ENCODE measurements around the gene CTTNBP2.

Gene CTTNBP2

DNA sequence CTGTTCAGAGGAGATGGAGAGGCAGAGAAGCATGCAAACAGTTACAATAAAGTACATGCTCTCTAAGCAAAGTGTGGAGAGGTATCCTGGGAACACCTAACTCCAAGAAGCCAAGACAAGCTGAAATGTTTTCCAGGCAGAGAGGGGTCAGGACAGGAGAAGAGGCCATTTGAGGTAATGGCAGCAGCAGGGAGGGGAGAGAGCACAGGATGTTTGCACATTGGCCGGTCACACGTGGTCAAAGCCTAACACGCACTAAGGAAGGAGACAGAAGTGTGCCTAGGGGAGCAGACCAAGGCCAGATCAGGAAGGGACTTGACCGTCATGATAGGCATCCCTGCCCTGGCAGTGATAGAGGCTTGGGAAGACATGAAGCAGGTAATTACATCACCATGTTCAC is 101.5 kb downstream of the CTTNBP2 start:
- no peak overlapping the region for H3K4me3 ChIP-seq (replicated peaks; ENCODE audit: insufficient read depth, low read length)
- H3K27me3 ChIP-seq (ENCODE audit: insufficient read depth, poor library complexity, severe bottlenecking), result no peaks in the 10 kb centered on the region
- no peak for DNase-seq (ENCODE audit: low read depth in 1 of 2, low spot score in 1 of 2)
- H3K27ac ChIP-seq (replicated peaks), result no peak overlapping the region
- TF ChIP-seq, protein P1, sequence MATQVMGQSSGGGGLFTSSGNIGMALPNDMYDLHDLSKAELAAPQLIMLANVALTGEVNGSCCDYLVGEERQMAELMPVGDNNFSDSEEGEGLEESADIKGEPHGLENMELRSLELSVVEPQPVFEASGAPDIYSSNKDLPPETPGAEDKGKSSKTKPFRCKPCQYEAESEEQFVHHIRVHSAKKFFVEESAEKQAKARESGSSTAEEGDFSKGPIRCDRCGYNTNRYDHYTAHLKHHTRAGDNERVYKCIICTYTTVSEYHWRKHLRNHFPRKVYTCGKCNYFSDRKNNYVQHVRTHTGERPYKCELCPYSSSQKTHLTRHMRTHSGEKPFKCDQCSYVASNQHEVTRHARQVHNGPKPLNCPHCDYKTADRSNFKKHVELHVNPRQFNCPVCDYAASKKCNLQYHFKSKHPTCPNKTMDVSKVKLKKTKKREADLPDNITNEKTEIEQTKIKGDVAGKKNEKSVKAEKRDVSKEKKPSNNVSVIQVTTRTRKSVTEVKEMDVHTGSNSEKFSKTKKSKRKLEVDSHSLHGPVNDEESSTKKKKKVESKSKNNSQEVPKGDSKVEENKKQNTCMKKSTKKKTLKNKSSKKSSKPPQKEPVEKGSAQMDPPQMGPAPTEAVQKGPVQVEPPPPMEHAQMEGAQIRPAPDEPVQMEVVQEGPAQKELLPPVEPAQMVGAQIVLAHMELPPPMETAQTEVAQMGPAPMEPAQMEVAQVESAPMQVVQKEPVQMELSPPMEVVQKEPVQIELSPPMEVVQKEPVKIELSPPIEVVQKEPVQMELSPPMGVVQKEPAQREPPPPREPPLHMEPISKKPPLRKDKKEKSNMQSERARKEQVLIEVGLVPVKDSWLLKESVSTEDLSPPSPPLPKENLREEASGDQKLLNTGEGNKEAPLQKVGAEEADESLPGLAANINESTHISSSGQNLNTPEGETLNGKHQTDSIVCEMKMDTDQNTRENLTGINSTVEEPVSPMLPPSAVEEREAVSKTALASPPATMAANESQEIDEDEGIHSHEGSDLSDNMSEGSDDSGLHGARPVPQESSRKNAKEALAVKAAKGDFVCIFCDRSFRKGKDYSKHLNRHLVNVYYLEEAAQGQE (IDR thresholded peaks at IDR 0.05; ENCODE audit: insufficient replicate concordance, low read depth), result no peak
- TF ChIP-seq SPI1 (IDR thresholded peaks at IDR 0.05; ENCODE audit: borderline replicate concordance, low read depth) (no peak), GABPA (IDR thresholded peaks at IDR 0.05; ENCODE audit: low read depth) (no peak), POLR2AphosphoS5 (IDR thresholded peaks at IDR 0.05; ENCODE audit: low read depth) (no peak)

DNA sequence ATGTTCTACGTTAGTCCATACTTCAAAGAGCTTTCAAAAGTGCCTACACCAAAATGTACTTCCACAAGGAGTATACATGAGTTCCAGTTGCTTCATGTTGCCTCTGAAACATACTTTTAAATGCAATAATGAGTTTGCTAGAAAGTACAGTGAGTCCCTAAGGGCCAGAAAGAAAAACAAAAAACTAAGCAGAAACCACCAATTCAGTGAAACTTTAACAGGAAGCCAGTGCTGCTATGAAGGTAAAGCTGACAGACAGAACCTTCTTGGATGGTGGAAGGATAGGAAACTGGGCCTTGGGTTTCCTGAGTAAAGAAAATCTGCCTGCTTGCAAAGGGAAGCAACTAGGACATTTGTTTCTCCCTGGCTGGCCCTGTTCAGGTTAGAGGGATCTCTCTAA is 104.2 kb downstream of the CTTNBP2 start:
- Histone ChIP-seq H3K4me3 (replicated peaks; ENCODE audit: insufficient read depth, low read length) (no peak overlapping the region), H3K27me3 (ENCODE audit: insufficient read depth, poor library complexity, severe bottlenecking) (no peaks in the 10 kb centered on the region), H3K27ac (replicated peaks) (no peak overlapping the region)
- TF ChIP-seq, protein P2, sequence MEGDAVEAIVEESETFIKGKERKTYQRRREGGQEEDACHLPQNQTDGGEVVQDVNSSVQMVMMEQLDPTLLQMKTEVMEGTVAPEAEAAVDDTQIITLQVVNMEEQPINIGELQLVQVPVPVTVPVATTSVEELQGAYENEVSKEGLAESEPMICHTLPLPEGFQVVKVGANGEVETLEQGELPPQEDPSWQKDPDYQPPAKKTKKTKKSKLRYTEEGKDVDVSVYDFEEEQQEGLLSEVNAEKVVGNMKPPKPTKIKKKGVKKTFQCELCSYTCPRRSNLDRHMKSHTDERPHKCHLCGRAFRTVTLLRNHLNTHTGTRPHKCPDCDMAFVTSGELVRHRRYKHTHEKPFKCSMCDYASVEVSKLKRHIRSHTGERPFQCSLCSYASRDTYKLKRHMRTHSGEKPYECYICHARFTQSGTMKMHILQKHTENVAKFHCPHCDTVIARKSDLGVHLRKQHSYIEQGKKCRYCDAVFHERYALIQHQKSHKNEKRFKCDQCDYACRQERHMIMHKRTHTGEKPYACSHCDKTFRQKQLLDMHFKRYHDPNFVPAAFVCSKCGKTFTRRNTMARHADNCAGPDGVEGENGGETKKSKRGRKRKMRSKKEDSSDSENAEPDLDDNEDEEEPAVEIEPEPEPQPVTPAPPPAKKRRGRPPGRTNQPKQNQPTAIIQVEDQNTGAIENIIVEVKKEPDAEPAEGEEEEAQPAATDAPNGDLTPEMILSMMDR (IDR thresholded peaks at IDR 0.05; ENCODE audit: insufficient read depth, low read length), result no peak
- TF ChIP-seq SPI1 (IDR thresholded peaks at IDR 0.05; ENCODE audit: borderline replicate concordance, low read depth) (no peak), GABPA (IDR thresholded peaks at IDR 0.05; ENCODE audit: low read depth) (no peak)
- no peak for DNase-seq (ENCODE audit: low read depth in 1 of 2, low spot score in 1 of 2)

DNA sequence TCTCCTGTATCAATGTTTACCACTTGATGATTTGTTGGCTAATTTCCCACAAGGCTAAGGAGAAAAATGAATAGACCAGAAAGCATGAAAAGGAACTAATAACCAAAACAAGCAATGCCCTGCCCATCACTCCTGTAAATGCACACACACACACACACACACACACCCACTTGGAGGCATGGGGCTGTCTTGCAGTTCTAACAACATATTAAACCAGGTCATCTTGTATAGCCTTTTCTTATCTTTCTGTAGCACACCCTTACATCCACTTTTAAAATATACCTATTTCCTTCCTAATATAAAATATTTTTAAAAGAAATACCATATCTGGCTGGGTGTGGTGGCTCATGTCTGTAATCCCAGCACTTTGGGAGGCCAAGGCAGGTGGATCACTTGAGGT is 105.3 kb downstream of the CTTNBP2 start:
- TF ChIP-seq POLR2AphosphoS5 (IDR thresholded peaks at IDR 0.05; ENCODE audit: low read depth), result no peak
- TF ChIP-seq GABPA (IDR thresholded peaks at IDR 0.05; ENCODE audit: low read depth), result no peak
- TF ChIP-seq, protein P2 (IDR thresholded peaks at IDR 0.05; ENCODE audit: insufficient read depth, low read length), result no peak
- Histone ChIP-seq H3K27me3 (ENCODE audit: insufficient read depth, poor library complexity, severe bottlenecking) (no peaks in the 10 kb centered on the region), H3K4me3 (replicated peaks; ENCODE audit: insufficient read depth, low read length) (no peak overlapping the region), H3K27ac (replicated peaks) (no peak overlapping the region)
- no peak for DNase-seq (ENCODE audit: low read depth in 1 of 2, low spot score in 1 of 2)

DNA sequence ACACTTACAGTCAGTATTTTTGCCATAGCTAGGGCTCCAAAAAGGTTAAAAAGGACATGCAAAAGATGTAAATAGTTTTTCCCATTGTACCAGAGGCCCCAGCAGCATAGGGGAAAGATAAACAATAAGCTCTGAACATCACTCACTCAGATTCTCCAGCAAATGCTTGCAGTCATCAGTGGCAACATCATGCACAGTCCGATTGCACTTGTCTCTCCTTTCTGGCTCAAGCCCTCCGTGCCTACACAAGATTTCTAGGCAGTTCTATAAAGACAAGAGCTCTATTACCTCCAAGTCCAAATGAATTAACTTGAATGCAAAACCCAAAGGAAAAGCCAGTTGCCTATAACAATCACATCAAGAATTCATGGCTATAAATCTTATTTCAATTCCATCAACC is 106.3 kb downstream of the CTTNBP2 start:
- TF ChIP-seq SPI1 (IDR thresholded peaks at IDR 0.05; ENCODE audit: borderline replicate concordance, low read depth) (no peak), POLR2AphosphoS5 (IDR thresholded peaks at IDR 0.05; ENCODE audit: low read depth) (no peak), GABPA (IDR thresholded peaks at IDR 0.05; ENCODE audit: low read depth) (no peak)
- TF ChIP-seq, protein P1 (IDR thresholded peaks at IDR 0.05; ENCODE audit: insufficient replicate concordance, low read depth), result no peak
- TF ChIP-seq, protein P2 (IDR thresholded peaks at IDR 0.05; ENCODE audit: insufficient read depth, low read length), result no peak
- DNase-seq (ENCODE audit: low read depth in 1 of 2, low spot score in 1 of 2), result no peak
- H3K27ac ChIP-seq (replicated peaks), result no peak overlapping the region
- no peak overlapping the region for H3K4me3 ChIP-seq (replicated peaks; ENCODE audit: insufficient read depth, low read length)
- H3K27me3 ChIP-seq (ENCODE audit: insufficient read depth, poor library complexity, severe bottlenecking), result no peaks in the 10 kb centered on the region
